ENCODE results near the gene GIMD1.

The GIMD1 gene

GRCh38 chr4:106355193-106355592, 13.4 kb downstream of the GIMD1 start:
- no peaks in the 10 kb centered on the region for H3K9me3 ChIP-seq (ENCODE audit: control insufficient read depth, low read length)
- no peaks in the 10 kb centered on the region for H3K36me3 ChIP-seq (ENCODE audit: control insufficient read depth, insufficient read depth, low read length)
- no peaks in the 10 kb centered on the region for H3K4me1 ChIP-seq (ENCODE audit: control insufficient read depth, insufficient read depth, low read length, poor library complexity, severe bottlenecking)
- no peaks in the 10 kb centered on the region for H3K27me3 ChIP-seq (replicated peaks; ENCODE audit: control insufficient read depth, insufficient read depth, low read length, poor library complexity, severe bottlenecking)
- no peak for DNase-seq
- no peak overlapping the region for H3K27ac ChIP-seq (ENCODE audit: insufficient read depth, low read length, poor library complexity, severe bottlenecking)
- H3K4me3 ChIP-seq (ENCODE audit: insufficient read depth, low read depth, low read length, poor library complexity, severe bottlenecking) = no peak overlapping the region

GRCh38 chr4:106353786-106354185, 14.8 kb downstream of the GIMD1 start:
- no peak for DNase-seq
- Histone ChIP-seq H3K27ac (ENCODE audit: insufficient read depth, low read length, poor library complexity, severe bottlenecking) (no peak overlapping the region), H3K27me3 (replicated peaks; ENCODE audit: control insufficient read depth, insufficient read depth, low read length, poor library complexity, severe bottlenecking) (no peaks in the 10 kb centered on the region), H3K9me3 (ENCODE audit: control insufficient read depth, low read length) (no peaks in the 10 kb centered on the region), H3K4me3 (ENCODE audit: insufficient read depth, low read depth, low read length, poor library complexity, severe bottlenecking) (no peak overlapping the region), H3K4me1 (ENCODE audit: control insufficient read depth, insufficient read depth, low read length, poor library complexity, severe bottlenecking) (no peaks in the 10 kb centered on the region), H3K36me3 (ENCODE audit: control insufficient read depth, insufficient read depth, low read length) (peaks cover 8% of the 10 kb centered on the region)

DNA sequence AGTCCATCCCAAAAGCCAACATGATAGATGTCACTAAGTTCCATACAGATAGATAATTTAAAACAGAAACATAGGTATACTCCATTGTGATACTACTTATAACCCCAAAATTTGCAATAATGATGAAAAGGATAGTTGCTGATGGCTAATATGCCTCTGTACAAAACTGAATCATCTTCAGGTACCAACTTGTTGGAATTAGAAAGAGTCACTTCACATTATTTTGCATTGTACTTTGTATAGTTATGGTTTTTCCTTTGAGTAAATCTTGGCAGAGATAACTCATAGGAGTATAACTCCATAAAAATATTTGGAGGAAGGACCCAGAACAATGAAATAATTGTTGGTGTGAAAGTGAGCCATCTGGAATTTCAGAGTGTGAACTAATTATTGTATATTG, 17.6 kb downstream of the GIMD1 start:
- Histone ChIP-seq H3K36me3 (ENCODE audit: control insufficient read depth, insufficient read depth, low read length) (peaks cover 22% of the 10 kb centered on the region), H3K27me3 (replicated peaks; ENCODE audit: control insufficient read depth, insufficient read depth, low read length, poor library complexity, severe bottlenecking) (no peaks in the 10 kb centered on the region), H3K9me3 (ENCODE audit: control insufficient read depth, low read length) (no peaks in the 10 kb centered on the region), H3K4me1 (ENCODE audit: control insufficient read depth, insufficient read depth, low read length, poor library complexity, severe bottlenecking) (no peaks in the 10 kb centered on the region), H3K4me3 (ENCODE audit: insufficient read depth, low read depth, low read length, poor library complexity, severe bottlenecking) (no peak overlapping the region), H3K27ac (ENCODE audit: insufficient read depth, low read length, poor library complexity, severe bottlenecking) (no peak overlapping the region)
- no peak for DNase-seq

- Histone ChIP-seq H3K36me3 (ENCODE audit: control insufficient read depth, insufficient read depth, low read length) (peaks cover 32% of the 10 kb centered on the region), H3K4me1 (ENCODE audit: control insufficient read depth, insufficient read depth, low read length, poor library complexity, severe bottlenecking) (no peaks in the 10 kb centered on the region), H3K4me3 (ENCODE audit: insufficient read depth, low read depth, low read length, poor library complexity, severe bottlenecking) (no peak overlapping the region), H3K27me3 (replicated peaks; ENCODE audit: control insufficient read depth, insufficient read depth, low read length, poor library complexity, severe bottlenecking) (no peaks in the 10 kb centered on the region), H3K27ac (ENCODE audit: insufficient read depth, low read length, poor library complexity, severe bottlenecking) (no peak overlapping the region), H3K9me3 (ENCODE audit: control insufficient read depth, low read length) (no peaks in the 10 kb centered on the region)
- DNase-seq = no peak
Observed at GRCh38 chr4:106347167-106347566, 21.4 kb downstream of the GIMD1 start.

DNA sequence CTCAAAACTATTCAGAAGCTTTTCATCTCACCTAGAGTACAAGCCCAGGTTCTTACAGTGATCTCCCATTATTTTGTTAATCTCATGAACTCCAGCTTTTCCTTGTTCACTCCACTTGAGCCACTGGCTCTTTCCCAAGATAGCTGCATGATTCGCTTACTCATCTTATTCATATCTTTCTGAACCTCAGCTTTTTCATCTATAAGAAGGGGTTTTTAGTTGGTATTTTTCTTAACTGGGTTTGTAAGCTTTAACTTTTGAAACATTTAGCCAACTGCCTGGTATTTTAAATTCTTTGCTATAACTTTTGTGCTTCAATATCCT, 24.0 kb downstream of the GIMD1 start:
- Histone ChIP-seq H3K27me3 (replicated peaks; ENCODE audit: control insufficient read depth, insufficient read depth, low read length, poor library complexity, severe bottlenecking) (no peaks in the 10 kb centered on the region), H3K36me3 (ENCODE audit: control insufficient read depth, insufficient read depth, low read length) (peaks cover 29% of the 10 kb centered on the region), H3K9me3 (ENCODE audit: control insufficient read depth, low read length) (no peaks in the 10 kb centered on the region), H3K4me3 (ENCODE audit: insufficient read depth, low read depth, low read length, poor library complexity, severe bottlenecking) (no peak overlapping the region), H3K4me1 (ENCODE audit: control insufficient read depth, insufficient read depth, low read length, poor library complexity, severe bottlenecking) (no peaks in the 10 kb centered on the region), H3K27ac (ENCODE audit: insufficient read depth, low read length, poor library complexity, severe bottlenecking) (no peak overlapping the region)
- no peak for DNase-seq

DNA sequence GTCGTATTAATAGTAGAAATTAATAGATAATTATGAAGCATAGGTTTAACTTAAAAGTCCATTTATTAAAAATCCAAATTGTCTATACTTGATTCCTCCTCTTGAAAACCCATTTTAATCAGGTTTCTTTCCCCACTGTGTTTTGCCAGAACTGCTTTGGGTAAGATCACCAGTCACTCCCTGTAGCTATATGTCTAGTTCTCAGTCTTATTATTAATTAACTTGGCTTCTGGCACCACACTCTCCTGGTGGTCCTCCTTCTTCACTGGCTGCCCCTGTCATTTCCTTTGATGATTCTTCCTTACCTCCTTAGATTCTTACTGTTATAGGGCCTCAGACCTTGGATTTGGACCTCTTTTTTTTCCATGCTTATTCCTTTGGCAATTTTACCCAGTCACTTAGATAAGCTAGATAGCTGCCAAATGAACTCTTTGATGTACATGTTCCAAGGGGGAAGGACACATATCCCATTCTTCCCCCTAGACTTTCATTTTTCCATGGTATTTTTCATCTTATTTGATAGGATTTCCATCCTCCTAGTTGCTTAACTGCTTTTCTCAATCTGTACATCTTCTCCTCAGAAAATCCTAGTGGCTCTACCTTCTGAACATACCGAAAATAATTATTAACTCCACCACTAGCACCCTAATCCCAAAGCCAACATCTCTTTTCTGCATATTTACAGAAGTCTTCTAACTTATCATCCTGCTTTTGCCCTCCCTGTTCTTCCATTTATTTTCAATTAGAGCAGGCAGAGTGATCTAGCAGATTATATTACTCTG, 24.5 kb downstream of the GIMD1 start:
- no peak overlapping the region for H3K27ac ChIP-seq (ENCODE audit: insufficient read depth, low read length, poor library complexity, severe bottlenecking)
- peaks cover 24% of the 10 kb centered on the region for H3K36me3 ChIP-seq (ENCODE audit: control insufficient read depth, insufficient read depth, low read length)
- H3K9me3 ChIP-seq (ENCODE audit: control insufficient read depth, low read length) = no peaks in the 10 kb centered on the region
- H3K27me3 ChIP-seq (replicated peaks; ENCODE audit: control insufficient read depth, insufficient read depth, low read length, poor library complexity, severe bottlenecking) = no peaks in the 10 kb centered on the region
- H3K4me1 ChIP-seq (ENCODE audit: control insufficient read depth, insufficient read depth, low read length, poor library complexity, severe bottlenecking) = no peaks in the 10 kb centered on the region
- H3K4me3 ChIP-seq (ENCODE audit: insufficient read depth, low read depth, low read length, poor library complexity, severe bottlenecking) = no peak overlapping the region
- DNase-seq = no peak

- Histone ChIP-seq H3K4me1 (ENCODE audit: control insufficient read depth, insufficient read depth, low read length, poor library complexity, severe bottlenecking) (no peaks in the 10 kb centered on the region), H3K4me3 (ENCODE audit: insufficient read depth, low read depth, low read length, poor library complexity, severe bottlenecking) (no peak overlapping the region)
Observed at GRCh38 chr4:106340774-106341173, 27.8 kb downstream of the GIMD1 start.

DNA sequence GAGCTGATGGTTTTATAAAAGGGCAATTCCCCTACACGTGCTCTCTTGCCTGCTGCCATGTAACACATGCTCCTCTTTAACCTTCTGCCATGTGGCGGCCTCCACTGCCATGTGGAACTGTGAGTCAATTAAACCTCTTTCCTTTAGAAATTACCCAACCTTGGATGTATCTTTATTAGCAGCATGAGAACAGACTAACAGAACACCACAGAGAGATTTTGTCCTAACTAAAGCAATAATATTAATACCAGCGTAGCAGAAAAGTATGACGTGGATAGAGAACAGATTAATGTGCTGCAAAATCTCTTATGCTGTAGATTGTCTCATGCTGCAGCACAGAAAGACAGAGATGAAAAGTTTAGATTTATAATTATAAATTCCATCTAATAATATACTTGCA, 29.1 kb downstream of the GIMD1 start:
- Histone ChIP-seq H3K9me3 (ENCODE audit: control insufficient read depth, low read length) (no peaks in the 10 kb centered on the region), H3K27ac (ENCODE audit: insufficient read depth, low read length, poor library complexity, severe bottlenecking) (no peak overlapping the region), H3K27me3 (replicated peaks; ENCODE audit: control insufficient read depth, insufficient read depth, low read length, poor library complexity, severe bottlenecking) (no peaks in the 10 kb centered on the region), H3K36me3 (ENCODE audit: control insufficient read depth, insufficient read depth, low read length) (peaks cover 46% of the 10 kb centered on the region), H3K4me3 (ENCODE audit: insufficient read depth, low read depth, low read length, poor library complexity, severe bottlenecking) (no peak overlapping the region), H3K4me1 (ENCODE audit: control insufficient read depth, insufficient read depth, low read length, poor library complexity, severe bottlenecking) (no peaks in the 10 kb centered on the region)
- no peak for DNase-seq

More at GRCh38 chr4:106340774-106341173, 27.8 kb downstream of the GIMD1 start:
- DNase-seq = no peak
- no peaks in the 10 kb centered on the region for H3K9me3 ChIP-seq (ENCODE audit: control insufficient read depth, low read length)
- peaks cover 42% of the 10 kb centered on the region for H3K36me3 ChIP-seq (ENCODE audit: control insufficient read depth, insufficient read depth, low read length)
- no peaks in the 10 kb centered on the region for H3K27me3 ChIP-seq (replicated peaks; ENCODE audit: control insufficient read depth, insufficient read depth, low read length, poor library complexity, severe bottlenecking)
- no peak overlapping the region for H3K27ac ChIP-seq (ENCODE audit: insufficient read depth, low read length, poor library complexity, severe bottlenecking)

GRCh38 chr4:106338671-106339070, 29.9 kb downstream of the GIMD1 start:
- no peaks in the 10 kb centered on the region for H3K4me1 ChIP-seq (ENCODE audit: control insufficient read depth, insufficient read depth, low read length, poor library complexity, severe bottlenecking)
- no peak overlapping the region for H3K27ac ChIP-seq (ENCODE audit: insufficient read depth, low read length, poor library complexity, severe bottlenecking)
- peaks cover 49% of the 10 kb centered on the region for H3K36me3 ChIP-seq (ENCODE audit: control insufficient read depth, insufficient read depth, low read length)
- DNase-seq = no peak
- no peak overlapping the region for H3K4me3 ChIP-seq (ENCODE audit: insufficient read depth, low read depth, low read length, poor library complexity, severe bottlenecking)
- no peaks in the 10 kb centered on the region for H3K27me3 ChIP-seq (replicated peaks; ENCODE audit: control insufficient read depth, insufficient read depth, low read length, poor library complexity, severe bottlenecking)
- no peaks in the 10 kb centered on the region for H3K9me3 ChIP-seq (ENCODE audit: control insufficient read depth, low read length)

- H3K9me3 ChIP-seq (ENCODE audit: control insufficient read depth, low read length) = no peaks in the 10 kb centered on the region
- no peaks in the 10 kb centered on the region for H3K4me1 ChIP-seq (ENCODE audit: control insufficient read depth, insufficient read depth, low read length, poor library complexity, severe bottlenecking)
- H3K36me3 ChIP-seq (ENCODE audit: control insufficient read depth, insufficient read depth, low read length) = peaks cover 56% of the 10 kb centered on the region
- no peak overlapping the region for H3K4me3 ChIP-seq (ENCODE audit: insufficient read depth, low read depth, low read length, poor library complexity, severe bottlenecking)
- no peak overlapping the region for H3K27ac ChIP-seq (ENCODE audit: insufficient read depth, low read length, poor library complexity, severe bottlenecking)
- no peaks in the 10 kb centered on the region for H3K27me3 ChIP-seq (replicated peaks; ENCODE audit: control insufficient read depth, insufficient read depth, low read length, poor library complexity, severe bottlenecking)
- DNase-seq = no peak
Observed at GRCh38 chr4:106337916-106338315, 30.7 kb downstream of the GIMD1 start.

All from effector memory CD4-positive, alpha-beta T cell (primary cell).